ENCODE results near the gene LRRC8D.
A peak's percentile ranks its signal among the peaks of the same experiment; 100 is the strongest.

Gene LRRC8D

GRCh38 chr1:89872567-89872966 lies 51.7 kb downstream of the LRRC8D start:
- DNase-seq = no peak

- no peak for DNase-seq
Observed at GRCh38 chr1:89873288-89873687, 52.5 kb downstream of the LRRC8D start.

- DNase-seq = no peak
Observed at GRCh38 chr1:89873770-89874169, 52.9 kb downstream of the LRRC8D start.

GRCh38 chr1:89876463-89876862 lies 55.6 kb downstream of the LRRC8D start:
- DNase-seq = no peak

- no peak for DNase-seq
Observed at GRCh38 chr1:89877756-89878155, 56.9 kb downstream of the LRRC8D start.

GRCh38 chr1:89878256-89878655 lies 57.4 kb downstream of the LRRC8D start:
- no peak for DNase-seq

GRCh38 chr1:89880679-89881078 lies 59.8 kb downstream of the LRRC8D start:
- DNase-seq = no peak

- no peak for DNase-seq
Observed at GRCh38 chr1:89881415-89882058, 60.7 kb downstream of the LRRC8D start.

- no peak for DNase-seq
Observed at GRCh38 chr1:89882348-89883029, 61.7 kb downstream of the LRRC8D start.

GRCh38 chr1:89883030-89883379 lies 62.2 kb downstream of the LRRC8D start:
- DNase-seq = no peak

- no peak for DNase-seq
Observed at GRCh38 chr1:89884718-89885596, 64.1 kb downstream of the LRRC8D start.

GRCh38 chr1:89887270-89887669 lies 66.4 kb downstream of the LRRC8D start:
- DNase-seq = no peak

GRCh38 chr1:89887713-89888112 lies 66.9 kb downstream of the LRRC8D start:
- DNase-seq = no peak

GRCh38 chr1:89888480-89889322 lies 67.9 kb downstream of the LRRC8D start:
- DNase-seq = peak; percentile 31

GRCh38 chr1:89889323-89889615 lies 68.4 kb downstream of the LRRC8D start:
- no peak for DNase-seq

GRCh38 chr1:89890085-89890752 lies 69.4 kb downstream of the LRRC8D start:
- DNase-seq = no peak

GRCh38 chr1:89892816-89893215 lies 72.0 kb downstream of the LRRC8D start:
- DNase-seq = no peak

- DNase-seq = no peak
Observed at GRCh38 chr1:89894210-89895201, 73.7 kb downstream of the LRRC8D start.

GRCh38 chr1:89896105-89896942 lies 75.5 kb downstream of the LRRC8D start:
- peak; percentile 21 for DNase-seq
